Esophagus squamous epithelium (tissue), 5 donors: ENCODE measurements around the gene RFLNA. TPM values are rescaled to one million over a fixed set of nuclear protein-coding genes. Genes with fewer than 3 reads are reported as not detected.

Source experiments
- DNase-seq: peaks from one replicate; lab custom pipeline; 2025; lab: John Stamatoyannopoulos, UW
- H3K27ac ChIP-seq, 4 donors: fragments of 200-600 bp; sonication (generic); one replicate each; pipeline ENCODE4 v1.5.1; 2016 to 2019; ENCODE audit warnings: mild to moderate bottlenecking in 1 of 4
- H3K27me3 ChIP-seq, 4 donors: fragments of 200-600 bp; sonication (generic); 1 replicate in 3 of 4; 2 replicates in 1 of 4; pipeline versions ENCODE4 v1.5.1 to v1.6.0; 2017 to 2021; ENCODE audit warnings: antibody characterized with exemption in 1 of 4
- H3K36me3 ChIP-seq, 3 donors: fragments of 200-600 bp; sonication (generic); one replicate each; pipeline ENCODE4 v1.5.1; 2016 to 2019
- H3K4me1 ChIP-seq, 3 donors: fragments of 200-600 bp; sonication (generic); one replicate each; pipeline ENCODE4 v1.5.1; 2017 to 2019
- H3K4me3 ChIP-seq, 4 donors: fragments of 200-600 bp; sonication (generic); 1 replicate in 3 of 4; 2 replicates in 1 of 4; pipeline ENCODE4 v1.5.1; 2016 to 2019; ENCODE audit warnings: mild to moderate bottlenecking in 2 of 4, moderate library complexity in 1 of 4
- H3K9me3 ChIP-seq, 3 donors: fragments of 200-600 bp; sonication (generic); one replicate each; pipeline ENCODE4 v1.5.1; 2016 to 2019
- CTCF ChIP-seq, 6 experiments: fragments of 450-650 bp in 4 of 6; fragments of 200-600 bp in 2 of 6; sonication (generic) in 2 of 6; IDR thresholded peaks; one replicate each; pipeline ENCODE4 v1.5.1; 2016 to 2019; ENCODE audit warnings: antibody characterized with exemption in 6 of 6, mild to moderate bottlenecking in 4 of 6, moderate library complexity in 4 of 6
- POLR2A ChIP-seq, 4 donors: fragments of 450-650 bp; IDR thresholded peaks; one replicate each; pipeline ENCODE4 v1.6.1; 2017; ENCODE audit warnings: antibody characterized with exemption in 4 of 4, mild to moderate bottlenecking in 4 of 4, moderate library complexity in 3 of 4
- WGBS, 2 donors: methylation state at CpG; one replicate each; pipeline ENCODE4 v1.1.5; 2018; 5-methylcytosine and 5-hydroxymethylcytosine counted together
- intact Hi-C: fragments of 100-400 bp; cut with DNase I; formaldehyde crosslinking; loops from one replicate; pipeline ENCODE4 v1.15.0; 2022
- total RNA-seq, 4 donors: library from RNA; depleted of rRNA; stranded (reverse); fragments of >200 nt; gene quantifications; one replicate each; pipeline ENCODE4 v1.1.0, GENCODE V29; 2016
- donor health status: DM: yes; HTN: yes; CAD: no.

RFLNA gene
- total RNA-seq, 4 donors from 2014 or later = 0.23 to 0.57 (median 0.45) TPM; not detected in 1

- H3K4me3 ChIP-seq = no peak overlapping the region
- DNase-seq = no peak
- intact Hi-C loops = no loop called here
- H3K9me3 ChIP-seq = no peaks in the 10 kb centered on the region
- H3K27me3 ChIP-seq = peaks cover 0 to 61% (median 0%) of the 10 kb centered on the region in 4 donors
- no peak overlapping the region for H3K27ac ChIP-seq
- TF ChIP-seq POLR2A (IDR thresholded peaks at IDR 0.05) (no peak), CTCF (IDR thresholded peaks at IDR 0.05) (no peak)
- H3K36me3 ChIP-seq = no peaks in the 10 kb centered on the region
- no peaks in the 10 kb centered on the region for H3K4me1 ChIP-seq
- WGBS, 2 donors = 93 to 97% methylated on average over 4 to 6 of the region's 7 CpGs
Observed at GRCh38 chr12:124264879-124265278, 30.0 kb upstream of the RFLNA start.

DNA sequence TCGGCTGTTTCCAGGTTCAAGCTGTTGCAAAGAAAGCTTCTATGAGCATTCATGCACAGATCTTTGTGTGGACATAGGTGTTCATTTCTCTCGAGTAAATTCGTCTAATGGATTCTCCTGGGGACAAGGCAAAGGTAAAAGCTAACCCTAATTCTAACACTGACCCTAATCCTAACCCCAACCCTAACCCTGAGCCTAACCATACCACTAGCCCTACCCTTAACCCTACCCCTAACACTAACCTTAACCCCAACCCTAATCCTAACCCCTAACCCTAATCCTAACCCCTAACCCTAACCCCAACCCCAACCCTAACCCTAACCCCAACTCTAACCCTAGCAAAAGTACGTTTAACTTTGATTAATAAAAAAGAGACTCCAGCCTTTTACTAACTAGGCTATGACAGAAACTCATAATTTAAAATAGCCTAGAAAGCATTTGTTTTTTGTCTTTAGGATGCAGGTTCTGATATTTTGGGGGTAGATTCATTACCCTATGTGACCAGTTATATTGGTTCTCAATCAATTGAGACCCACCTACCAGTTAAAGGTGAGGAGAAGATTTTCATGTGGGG lies 27.6 kb upstream of the RFLNA start:
- TF ChIP-seq POLR2A (IDR thresholded peaks at IDR 0.05) (no peak), CTCF (IDR thresholded peaks at IDR 0.05) (no peak)
- intact Hi-C loops = no loop called here

GRCh38 chr12:124270671-124271070 lies 24.2 kb upstream of the RFLNA start:
- no peak overlapping the region for H3K4me3 ChIP-seq
- intact Hi-C loops = no loop called here
- WGBS, 2 donors = 73 to 76% methylated on average over 6 of the region's 6 CpGs
- H3K36me3 ChIP-seq = no peaks in the 10 kb centered on the region
- H3K27ac ChIP-seq = no peak overlapping the region
- DNase-seq = no peak
- H3K9me3 ChIP-seq = no peaks in the 10 kb centered on the region
- peaks cover 0 to 26% (median 0%) of the 10 kb centered on the region in 4 donors for H3K27me3 ChIP-seq
- TF ChIP-seq CTCF (IDR thresholded peaks at IDR 0.05) = no peak
- no peak for TF ChIP-seq POLR2A (IDR thresholded peaks at IDR 0.05)
- no peaks in the 10 kb centered on the region for H3K4me1 ChIP-seq

More for the DNA sequence above, 27.6 kb upstream of the RFLNA start:
- Histone ChIP-seq H3K4me3 (no peak overlapping the region), H3K9me3 (no peaks in the 10 kb centered on the region), H3K27me3 (peaks cover 0 to 37% (median 0%) of the 10 kb centered on the region in 4 donors), H3K36me3 (no peaks in the 10 kb centered on the region), H3K4me1 (no peaks in the 10 kb centered on the region), H3K27ac (no peak overlapping the region)
- DNase-seq = no peak
- WGBS, 2 donors = 57 to 80% methylated on average over 4 of the region's 4 CpGs

DNA sequence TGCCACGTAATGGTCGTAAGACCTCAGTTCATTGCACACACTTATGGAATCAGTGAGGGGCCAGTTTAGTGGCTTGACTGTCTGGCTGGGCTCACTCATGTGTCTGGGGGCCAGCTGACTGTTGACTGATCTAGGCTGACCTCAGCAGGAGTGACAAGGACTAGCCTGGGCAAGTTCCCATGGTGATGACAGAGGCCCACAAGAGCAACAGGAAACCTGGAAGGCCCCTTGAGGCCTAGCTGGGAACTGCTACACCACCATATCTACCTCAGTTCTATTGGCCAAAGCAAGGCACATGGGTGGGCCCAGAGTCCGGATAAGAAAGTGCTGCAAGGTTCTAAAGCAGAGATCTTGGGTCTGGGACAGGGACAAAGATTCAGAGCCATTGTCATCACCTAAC lies 21.3 kb upstream of the RFLNA start:
- H3K9me3 ChIP-seq = no peaks in the 10 kb centered on the region
- intact Hi-C loops = no loop called here
- H3K4me3 ChIP-seq = no peak overlapping the region
- TF ChIP-seq POLR2A (IDR thresholded peaks at IDR 0.05) (no peak), CTCF (IDR thresholded peaks at IDR 0.05) (peak in 1 of 6 experiments; percentile 38)
- no peaks in the 10 kb centered on the region for H3K4me1 ChIP-seq
- H3K27me3 ChIP-seq = peaks cover 0 to 44% (median 0%) of the 10 kb centered on the region in 4 donors
- 88 to 100% methylated on average over 2 to 3 of the region's 3 CpGs for WGBS, 2 donors
- no peak overlapping the region for H3K27ac ChIP-seq
- no peak for DNase-seq
- H3K36me3 ChIP-seq = no peaks in the 10 kb centered on the region

DNA sequence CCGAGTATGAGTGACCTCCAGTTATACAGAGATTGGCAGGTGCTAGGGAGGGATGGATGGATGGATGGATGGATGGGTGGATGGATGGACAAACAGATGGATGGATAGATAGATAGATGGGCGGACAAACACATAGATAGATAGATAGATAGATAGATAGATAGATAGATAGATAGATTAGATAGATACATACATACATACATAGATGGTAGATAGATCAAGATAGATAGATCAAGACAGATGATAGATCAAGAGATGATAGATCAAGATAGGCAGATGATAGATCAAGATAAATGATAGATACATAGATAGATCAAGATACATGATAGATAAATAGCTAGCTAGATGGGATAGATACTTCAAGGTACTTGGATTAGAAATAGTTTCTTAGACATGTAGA lies 18.6 kb upstream of the RFLNA start:
- no peak for DNase-seq
- no peaks in the 10 kb centered on the region for H3K36me3 ChIP-seq
- TF ChIP-seq CTCF (IDR thresholded peaks at IDR 0.05) (no peak), POLR2A (IDR thresholded peaks at IDR 0.05) (no peak)
- no peaks in the 10 kb centered on the region for H3K9me3 ChIP-seq
- peaks cover 0 to 61% (median 2%) of the 10 kb centered on the region in 4 donors for H3K27me3 ChIP-seq
- intact Hi-C loops = no loop called here
- no peak overlapping the region for H3K4me3 ChIP-seq
- H3K27ac ChIP-seq = no peak overlapping the region
- 87 to 89% methylated on average over 2 of the region's 2 CpGs for WGBS, 2 donors
- H3K4me1 ChIP-seq = peaks cover 0 to 10% (median 0%) of the 10 kb centered on the region in 3 donors
